Neuronal stem cell (in vitro differentiated cells): Measurements from ENCODE around the gene TFF3.
A peak's percentile ranks its signal among the peaks of the same experiment; 100 is the strongest.

Experiments
- DNase-seq: peaks from one replicate; pipeline ENCODE4 v3.0.0-alpha.2; 2013; ENCODE audit warnings: low spot score
- H2AFZ ChIP-seq: one replicate; pipeline ENCODE4 v1.6.1; 2013; ENCODE audit warnings: mild to moderate bottlenecking, low read length, inconsistent platforms
- H2AK5ac ChIP-seq: 2 replicates; pipeline ENCODE4 v1.6.1; 2013; ENCODE audit warnings: low read depth, mild to moderate bottlenecking, inconsistent platforms, low read length, moderate library complexity, mixed read lengths
- H2BK120ac ChIP-seq: 2 replicates; pipeline ENCODE4 v1.6.1; 2013; ENCODE audit warnings: low read depth, mild to moderate bottlenecking, inconsistent platforms, low read length, moderate library complexity, mixed read lengths
- H2BK12ac ChIP-seq: one replicate; pipeline ENCODE4 v1.6.1; 2013; ENCODE audit warnings: low read length, inconsistent platforms
- H2BK15ac ChIP-seq: 2 replicates; pipeline ENCODE4 v1.6.1; 2013; ENCODE audit warnings: mild to moderate bottlenecking, low read length, inconsistent platforms, mixed read lengths
- H2BK5ac ChIP-seq: one replicate; pipeline ENCODE4 v1.6.1; 2013; ENCODE audit warnings: inconsistent platforms, mild to moderate bottlenecking, low read length, moderate library complexity
- H3K14ac ChIP-seq: one replicate; pipeline ENCODE4 v1.6.1; 2013; ENCODE audit warnings: low read length, inconsistent platforms
- H3K18ac ChIP-seq: 2 replicates; pipeline ENCODE4 v1.6.1; 2013; ENCODE audit warnings: low read length, inconsistent platforms
- H3K23ac ChIP-seq: 2 replicates; pipeline ENCODE4 v1.6.1; 2013; ENCODE audit warnings: low read depth, mild to moderate bottlenecking, mixed read lengths, low read length, inconsistent platforms; ENCODE audit not compliant: poor library complexity
- H3K27ac ChIP-seq: replicated peaks from 3 replicates; pipeline ENCODE4 v1.5.1; 2013; ENCODE audit warnings: low read length, inconsistent platforms
- H3K27me3 ChIP-seq, 3 experiments: 2 replicates each; pipeline ENCODE4 v1.6.1; 2013; ENCODE audit warnings: low read length in 3 of 3, mild to moderate bottlenecking in 2 of 3, inconsistent platforms in 1 of 3, low read depth in 1 of 3, mixed read lengths in 1 of 3, moderate library complexity in 1 of 3; ENCODE audit not compliant: control insufficient read depth in 3 of 3, insufficient read depth in 3 of 3
- H3K36me3 ChIP-seq, 2 donors: replicated peaks in 1 of 2; 2 replicates each; pipeline ENCODE4 v1.6.1; 2013; ENCODE audit warnings: low read length in 2 of 2; ENCODE audit not compliant: control insufficient read depth in 2 of 2, insufficient read depth in 2 of 2
- H3K4ac ChIP-seq: 2 replicates; pipeline ENCODE4 v1.6.1; 2013; ENCODE audit warnings: inconsistent platforms, mild to moderate bottlenecking, low read length, moderate library complexity
- H3K4me1 ChIP-seq, 2 donors: 1 replicate in 1 of 2; 2 replicates in 1 of 2; pipeline ENCODE4 v1.6.1; 2013; ENCODE audit warnings: low read length in 2 of 2, low read depth in 1 of 2; ENCODE audit not compliant: control insufficient read depth in 2 of 2, insufficient read depth in 1 of 2
- H3K4me2 ChIP-seq: one replicate; pipeline ENCODE4 v1.6.1; 2013; ENCODE audit warnings: mild to moderate bottlenecking, low read length, inconsistent platforms; ENCODE audit not compliant: insufficient read depth, poor library complexity, severe bottlenecking
- H3K4me3 ChIP-seq, 2 donors: 2 replicates each; pipeline ENCODE4 v1.5.1; 2013; ENCODE audit warnings: low read length in 2 of 2, mild to moderate bottlenecking in 2 of 2, inconsistent platforms in 1 of 2, moderate library complexity in 1 of 2
- H3K79me1 ChIP-seq: one replicate; pipeline ENCODE4 v1.6.1; 2013; ENCODE audit warnings: low read depth, mild to moderate bottlenecking, inconsistent platforms, low read length, moderate library complexity
- H3K9ac ChIP-seq: one replicate; pipeline ENCODE4 v1.6.1; 2013; ENCODE audit warnings: mild to moderate bottlenecking, low read depth, low read length, inconsistent platforms; ENCODE audit not compliant: poor library complexity
- H3K9me3 ChIP-seq, 2 donors: replicated peaks in 1 of 2; 2 replicates each; pipeline versions ENCODE3 to v1.6.1; 2013; ENCODE audit warnings: low read length in 2 of 2, mild to moderate bottlenecking in 2 of 2, inconsistent platforms in 1 of 2, low read depth in 1 of 2, mixed read lengths in 1 of 2, moderate library complexity in 1 of 2; ENCODE audit not compliant: control insufficient read depth in 2 of 2, insufficient read depth in 1 of 2
- H4K8ac ChIP-seq: one replicate; pipeline ENCODE4 v1.6.1; 2013; ENCODE audit warnings: low read depth, mild to moderate bottlenecking, inconsistent platforms, low read length, moderate library complexity
- H4K91ac ChIP-seq: one replicate; pipeline ENCODE4 v1.6.1; 2013; ENCODE audit warnings: low read length, low read depth, mild to moderate bottlenecking, inconsistent platforms; ENCODE audit not compliant: poor library complexity
- WGBS, 2 donors: extraction: QIAGEN DNeasy Blood & Tissue Kit; methylation state at CpG; one replicate each; pipeline ENCODE4 v1.1.7; 2013; ENCODE audit warnings: missing lambda C conversion rate in 2 of 2, mixed read lengths in 1 of 2; ENCODE audit not compliant: insufficient read length in 2 of 2, insufficient replicate concordance in 1 of 2; ENCODE audit errors: extremely low coverage in 2 of 2; 5-methylcytosine and 5-hydroxymethylcytosine counted together

TFF3 gene

GRCh38 chr21:42358261-42358660, 43.1 kb upstream of the TFF3 start:
- H3K27ac ChIP-seq, result no peak overlapping the region
- no peak overlapping the region for H2BK5ac ChIP-seq
- no peak for DNase-seq
- H4K8ac ChIP-seq, result no peak overlapping the region
- no peaks in the 10 kb centered on the region for H3K4me1 ChIP-seq
- no peak overlapping the region for H2AFZ ChIP-seq
- no peaks in the 10 kb centered on the region for H3K79me1 ChIP-seq
- no peak overlapping the region for H3K4me2 ChIP-seq
- no peak overlapping the region for H2AK5ac ChIP-seq
- H3K9me3 ChIP-seq, result peaks cover 0 to 8% of the 10 kb centered on the region in 2 donors
- no peaks in the 10 kb centered on the region for H3K36me3 ChIP-seq
- H3K27me3 ChIP-seq, result no peaks in the 10 kb centered on the region
- H3K23ac ChIP-seq, result peak overlapping the region; percentile 37
- no peak overlapping the region for H3K9ac ChIP-seq
- H4K91ac ChIP-seq, result no peak overlapping the region
- no peak overlapping the region for H2BK12ac ChIP-seq
- H3K14ac ChIP-seq, result no peak overlapping the region
- H2BK120ac ChIP-seq, result no peak overlapping the region
- H3K18ac ChIP-seq, result no peak overlapping the region
- no CpG with 5 or more reads among the region's 12 CpGs for WGBS, 2 donors
- H3K4ac ChIP-seq, result no peak overlapping the region
- no peak overlapping the region for H3K4me3 ChIP-seq
- no peak overlapping the region for H2BK15ac ChIP-seq

- Histone ChIP-seq H3K9ac (no peak overlapping the region), H4K91ac (no peak overlapping the region), H3K9me3 (peaks cover 0 to 8% of the 10 kb centered on the region in 2 donors), H3K18ac (no peak overlapping the region), H2AFZ (no peak overlapping the region), H3K14ac (no peak overlapping the region), H3K79me1 (no peaks in the 10 kb centered on the region), H2BK15ac (no peak overlapping the region), H3K23ac (no peak overlapping the region), H3K27me3 (no peaks in the 10 kb centered on the region), H3K36me3 (no peaks in the 10 kb centered on the region), H3K4me2 (no peak overlapping the region), H3K4me3 (no peak overlapping the region), H2BK120ac (no peak overlapping the region), H3K4ac (no peak overlapping the region), H3K4me1 (no peaks in the 10 kb centered on the region), H2BK12ac (no peak overlapping the region), H3K27ac (no peak overlapping the region), H2BK5ac (no peak overlapping the region), H2AK5ac (no peak overlapping the region), H4K8ac (no peak overlapping the region)
- DNase-seq, result no peak
- WGBS, 2 donors, result no CpG with 5 or more reads among the region's 3 CpGs
Observed at GRCh38 chr21:42357307-42357706, 42.1 kb upstream of the TFF3 start.

GRCh38 chr21:42356650-42357049, 41.4 kb upstream of the TFF3 start:
- no peak overlapping the region for H3K4me3 ChIP-seq
- WGBS, 2 donors, result no CpG with 5 or more reads among the region's 6 CpGs
- H2BK15ac ChIP-seq, result no peak overlapping the region
- no peak for DNase-seq
- H3K14ac ChIP-seq, result no peak overlapping the region
- peaks cover 0 to 8% of the 10 kb centered on the region in 2 donors for H3K9me3 ChIP-seq
- no peak overlapping the region for H3K23ac ChIP-seq
- no peaks in the 10 kb centered on the region for H3K27me3 ChIP-seq
- H4K8ac ChIP-seq, result no peak overlapping the region
- no peak overlapping the region for H3K27ac ChIP-seq
- no peaks in the 10 kb centered on the region for H3K36me3 ChIP-seq
- no peak overlapping the region for H4K91ac ChIP-seq
- no peak overlapping the region for H2AFZ ChIP-seq
- H2BK5ac ChIP-seq, result no peak overlapping the region
- H2BK12ac ChIP-seq, result no peak overlapping the region
- no peaks in the 10 kb centered on the region for H3K4me1 ChIP-seq
- no peak overlapping the region for H2BK120ac ChIP-seq
- no peak overlapping the region for H3K4ac ChIP-seq
- H3K18ac ChIP-seq, result no peak overlapping the region
- H3K79me1 ChIP-seq, result no peaks in the 10 kb centered on the region
- H3K9ac ChIP-seq, result no peak overlapping the region
- no peak overlapping the region for H3K4me2 ChIP-seq
- H2AK5ac ChIP-seq, result no peak overlapping the region

GRCh38 chr21:42356046-42356445, 40.8 kb upstream of the TFF3 start:
- H3K36me3 ChIP-seq, result no peaks in the 10 kb centered on the region
- no peak overlapping the region for H3K4ac ChIP-seq
- H4K8ac ChIP-seq, result no peak overlapping the region
- no peak overlapping the region for H3K4me3 ChIP-seq
- H2BK120ac ChIP-seq, result no peak overlapping the region
- H3K9ac ChIP-seq, result no peak overlapping the region
- H4K91ac ChIP-seq, result no peak overlapping the region
- H3K14ac ChIP-seq, result no peak overlapping the region
- no peak overlapping the region for H2AFZ ChIP-seq
- no peaks in the 10 kb centered on the region for H3K79me1 ChIP-seq
- no peaks in the 10 kb centered on the region for H3K27me3 ChIP-seq
- no peak overlapping the region for H2BK12ac ChIP-seq
- H2BK5ac ChIP-seq, result no peak overlapping the region
- WGBS, 2 donors, result no CpG with 5 or more reads among the region's 2 CpGs
- H3K4me2 ChIP-seq, result no peak overlapping the region
- H3K9me3 ChIP-seq, result peaks cover 0 to 8% of the 10 kb centered on the region in 2 donors
- no peak overlapping the region for H2AK5ac ChIP-seq
- no peak overlapping the region for H3K18ac ChIP-seq
- no peak overlapping the region for H3K27ac ChIP-seq
- no peak overlapping the region for H2BK15ac ChIP-seq
- DNase-seq, result no peak
- no peaks in the 10 kb centered on the region for H3K4me1 ChIP-seq
- no peak overlapping the region for H3K23ac ChIP-seq
